NCI-H2196 treated with DMSO at 0.1 percent for 48 hours (cell line): Measurements from ENCODE around the gene ZMYM4.
A peak's percentile ranks its signal among the peaks of the same experiment; 100 is the strongest.
"Not testable (repeated sequence)": the region's sequence is repeated elsewhere in the genome, so short reads cannot be mapped to it uniquely, and the experiment has no call there.

Source experiments
- DNase-seq: peaks from one replicate; lab custom pipeline; 2025; ENCODE audit not compliant: unreplicated experiment; lab: John Stamatoyannopoulos, UW

The ZMYM4 gene

DNA sequence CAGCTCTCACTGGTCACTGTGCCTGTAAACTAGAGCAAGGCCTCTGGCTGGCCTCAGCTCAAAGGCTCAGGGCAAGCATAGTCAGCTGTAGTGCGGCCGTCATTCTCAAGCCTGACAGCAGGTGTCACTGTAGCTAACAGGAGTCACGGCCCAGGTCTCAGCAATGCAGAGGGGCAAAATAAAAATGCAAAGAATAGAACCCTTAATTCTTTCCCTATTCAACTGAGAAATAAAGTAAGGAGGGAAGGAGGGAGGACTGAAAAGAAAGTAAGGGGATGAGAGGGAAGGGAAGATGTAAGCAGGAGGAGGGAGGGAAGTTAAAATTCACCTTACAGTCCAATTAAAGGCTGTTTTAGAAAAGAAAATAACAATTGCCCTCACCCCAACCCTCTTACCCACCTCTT lies 182.6 kb downstream of the ZMYM4 start:
- peak; percentile 37 for DNase-seq

GRCh38 chr1:35452106-35452774 lies 183.7 kb downstream of the ZMYM4 start:
- DNase-seq, result no peak

DNA sequence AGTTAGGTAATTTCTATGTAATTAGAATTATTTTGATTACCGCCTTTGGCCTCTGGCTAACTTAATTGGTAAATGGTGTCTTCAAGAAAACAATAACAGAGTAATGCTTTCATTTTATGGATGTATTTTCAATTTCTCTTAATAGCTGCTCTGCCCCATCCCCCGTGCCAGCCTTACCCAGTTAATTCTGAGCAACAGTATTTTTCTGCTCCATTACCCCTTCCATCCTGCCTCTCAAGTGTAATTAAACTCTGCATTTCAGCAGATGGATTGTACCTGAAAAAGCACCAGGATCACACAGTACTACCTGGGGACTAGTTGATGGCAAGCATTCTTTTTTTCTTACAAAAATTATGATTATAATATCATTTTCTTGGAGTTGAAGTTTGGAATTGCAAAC lies 184.5 kb downstream of the ZMYM4 start:
- DNase-seq, result no peak

GRCh38 chr1:35454176-35454575 lies 185.7 kb downstream of the ZMYM4 start:
- no peak for DNase-seq

- DNase-seq, result no peak
Observed at GRCh38 chr1:35454616-35455015, 186.1 kb downstream of the ZMYM4 start.

DNA sequence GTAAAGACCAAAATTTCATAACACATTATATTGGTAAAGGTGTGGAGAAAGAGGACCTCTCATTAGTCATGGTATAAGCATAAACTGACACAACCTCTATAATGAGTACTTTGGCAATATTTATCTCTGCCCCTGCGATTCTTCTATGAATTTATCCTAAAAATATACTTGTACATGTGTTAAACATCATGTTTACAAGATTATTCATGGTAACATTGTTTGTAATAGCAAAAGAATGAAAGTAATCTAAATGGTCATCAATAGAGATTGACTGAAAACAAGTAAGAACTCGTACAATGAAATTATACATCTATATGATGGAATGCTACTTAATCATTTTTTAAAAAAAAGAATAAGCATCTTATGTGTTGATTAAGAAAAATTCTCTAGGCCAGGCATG lies 192.3 kb downstream of the ZMYM4 start:
- no peak for DNase-seq

DNA sequence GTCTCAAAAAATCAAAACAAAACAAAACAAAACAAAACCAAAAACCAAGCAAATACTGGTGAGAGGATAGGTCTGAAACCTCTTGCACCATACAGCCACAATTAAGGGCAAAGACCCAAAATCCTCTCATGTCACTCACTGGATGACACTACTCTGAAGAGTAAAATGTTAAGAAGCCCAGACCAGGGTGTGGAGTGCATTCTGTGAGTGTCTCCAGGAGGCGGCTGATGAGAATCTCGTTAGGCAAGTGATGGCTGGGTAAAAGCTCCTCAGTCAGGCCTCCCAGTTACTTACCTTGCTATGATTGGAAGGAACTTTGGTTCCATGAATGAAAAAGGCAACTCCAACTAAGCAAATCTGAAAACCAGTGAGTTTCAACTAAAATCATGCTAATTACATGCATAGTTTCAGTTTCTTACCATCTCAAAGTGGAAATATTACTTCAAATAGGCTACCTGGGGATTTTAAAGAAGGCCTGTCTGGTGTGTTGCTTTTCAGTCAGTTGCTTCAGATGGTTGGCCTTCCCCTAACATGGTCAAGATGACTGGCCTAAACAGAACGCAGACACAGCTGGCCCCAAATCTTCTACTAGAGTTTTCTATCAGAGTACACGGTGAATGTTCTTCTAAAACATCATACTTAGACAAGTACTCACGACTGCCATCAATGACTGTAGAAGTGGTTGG lies 193.6 kb downstream of the ZMYM4 start:
- DNase-seq, result no peak

- no peak for DNase-seq
Observed at GRCh38 chr1:35463232-35463631, 194.7 kb downstream of the ZMYM4 start.

GRCh38 chr1:35463749-35464148 lies 195.2 kb downstream of the ZMYM4 start:
- not testable (repeated sequence) for DNase-seq

DNA sequence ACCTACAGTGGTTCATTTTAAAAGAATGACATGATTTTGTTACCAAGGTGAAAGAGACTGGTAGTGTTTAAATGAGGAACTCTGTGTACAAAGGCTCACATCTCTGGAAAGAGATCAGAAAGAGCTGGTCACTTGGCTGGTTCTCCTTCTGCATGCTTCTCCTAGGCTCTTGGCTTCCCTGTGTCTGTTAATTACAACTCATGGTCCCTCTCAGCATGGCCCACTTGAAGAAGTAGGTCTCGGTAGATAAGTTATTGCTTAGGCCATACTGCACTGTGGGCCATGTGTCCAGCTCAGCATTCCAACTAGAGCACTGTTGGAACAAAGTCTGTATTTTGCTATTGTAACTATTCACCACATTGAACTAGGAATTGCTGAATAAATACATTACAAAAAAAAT lies 197.6 kb downstream of the ZMYM4 start:
- DNase-seq, result no peak

- no peak for DNase-seq
Observed at GRCh38 chr1:35470977-35471613, 202.6 kb downstream of the ZMYM4 start.
